ENCODE data around the gene VPS13D.

GRCh38 chr1:12244078-12244477, 14.2 kb downstream of the VPS13D start:
- no peak for TF ChIP-seq ZNF274 (IDR thresholded peaks at IDR 0.05; ENCODE audit: low read depth, low read length)
- no peak for TF ChIP-seq YY1 (IDR thresholded peaks at IDR 0.05; ENCODE audit: insufficient read depth, insufficient read length)

All from NT2/D1 (cell line).